Measurements from ENCODE around the gene ITGA8. TPM values are rescaled to one million over a fixed set of nuclear protein-coding genes. Genes with fewer than 3 reads are reported as not detected.

Gene ITGA8
- total RNA-seq, 1 donor from 2014 or later, result 9.4 TPM

- H3K9ac ChIP-seq (ENCODE audit: low read depth in 1 of 3, low read length in 3 of 3), result no peak overlapping the region
- no peaks in the 10 kb centered on the region for H3K36me3 ChIP-seq (ENCODE audit: control insufficient read depth in 3 of 3, insufficient read depth in 3 of 3, low read length in 3 of 3)
- no peak overlapping the region for H3K4me3 ChIP-seq (ENCODE audit: low read length in 3 of 3)
- no peak overlapping the region for H3K27ac ChIP-seq (ENCODE audit: low read depth, low read length)
- peaks cover 0 to 2% (median 0%) of the 10 kb centered on the region in 3 donors for H3K9me3 ChIP-seq (ENCODE audit: control insufficient read depth in 3 of 3, low read length in 3 of 3)
- H3K27me3 ChIP-seq (ENCODE audit: control insufficient read depth in 3 of 3, insufficient read depth in 3 of 3, low read length in 3 of 3), result no peaks in the 10 kb centered on the region
- no peaks in the 10 kb centered on the region for H3K4me1 ChIP-seq (ENCODE audit: control insufficient read depth in 3 of 3, insufficient read depth in 3 of 3, low read length in 3 of 3)
Observed at GRCh38 chr10:15703151-15703880, 16.4 kb downstream of the ITGA8 start.

GRCh38 chr10:15700078-15700674, 19.5 kb downstream of the ITGA8 start:
- Histone ChIP-seq H3K9ac (ENCODE audit: low read depth in 1 of 3, low read length in 3 of 3) (no peak overlapping the region), H3K4me3 (ENCODE audit: low read length in 3 of 3) (no peak overlapping the region), H3K27ac (ENCODE audit: low read depth, low read length) (no peak overlapping the region), H3K27me3 (ENCODE audit: control insufficient read depth in 3 of 3, insufficient read depth in 3 of 3, low read length in 3 of 3) (no peaks in the 10 kb centered on the region), H3K4me1 (ENCODE audit: control insufficient read depth in 3 of 3, insufficient read depth in 3 of 3, low read length in 3 of 3) (no peaks in the 10 kb centered on the region), H3K36me3 (ENCODE audit: control insufficient read depth in 3 of 3, insufficient read depth in 3 of 3, low read length in 3 of 3) (no peaks in the 10 kb centered on the region), H3K9me3 (ENCODE audit: control insufficient read depth in 3 of 3, low read length in 3 of 3) (peaks cover 0 to 2% (median 0%) of the 10 kb centered on the region in 3 donors)

DNA sequence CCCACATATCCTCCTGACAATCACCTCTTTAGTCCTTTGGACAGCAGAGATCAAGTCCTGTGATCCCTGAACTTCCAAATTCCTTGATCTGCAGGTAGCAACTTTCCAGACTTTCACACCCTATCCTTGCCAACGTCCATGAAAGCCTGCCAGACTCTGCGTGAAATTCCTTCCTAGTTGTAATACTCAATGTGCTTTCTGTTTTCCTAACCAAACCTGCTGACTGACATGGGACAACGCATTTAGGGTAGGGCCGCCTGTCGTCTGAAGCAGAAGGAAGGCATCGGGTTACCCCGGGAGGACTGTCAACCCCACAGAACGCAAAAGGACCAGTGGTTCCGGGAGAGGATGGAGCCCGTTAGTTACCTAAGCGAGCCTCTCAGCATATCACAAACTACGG, 23.9 kb downstream of the ITGA8 start:
- Histone ChIP-seq H3K9ac (ENCODE audit: low read depth in 1 of 3, low read length in 3 of 3) (no peak overlapping the region), H3K27me3 (ENCODE audit: control insufficient read depth in 3 of 3, insufficient read depth in 3 of 3, low read length in 3 of 3) (no peaks in the 10 kb centered on the region), H3K9me3 (ENCODE audit: control insufficient read depth in 3 of 3, low read length in 3 of 3) (no peaks in the 10 kb centered on the region), H3K36me3 (ENCODE audit: control insufficient read depth in 3 of 3, insufficient read depth in 3 of 3, low read length in 3 of 3) (no peaks in the 10 kb centered on the region), H3K27ac (ENCODE audit: low read depth, low read length) (no peak overlapping the region), H3K4me3 (ENCODE audit: low read length in 3 of 3) (no peak overlapping the region), H3K4me1 (ENCODE audit: control insufficient read depth in 3 of 3, insufficient read depth in 3 of 3, low read length in 3 of 3) (no peaks in the 10 kb centered on the region)

- Histone ChIP-seq H3K36me3 (ENCODE audit: control insufficient read depth in 3 of 3, insufficient read depth in 3 of 3, low read length in 3 of 3) (no peaks in the 10 kb centered on the region), H3K4me1 (ENCODE audit: control insufficient read depth in 3 of 3, insufficient read depth in 3 of 3, low read length in 3 of 3) (no peaks in the 10 kb centered on the region), H3K27me3 (ENCODE audit: control insufficient read depth in 3 of 3, insufficient read depth in 3 of 3, low read length in 3 of 3) (peaks cover 0 to 5% (median 4%) of the 10 kb centered on the region in 3 donors), H3K27ac (ENCODE audit: low read depth, low read length) (no peak overlapping the region), H3K4me3 (ENCODE audit: low read length in 3 of 3) (no peak overlapping the region), H3K9me3 (ENCODE audit: control insufficient read depth in 3 of 3, low read length in 3 of 3) (no peaks in the 10 kb centered on the region), H3K9ac (ENCODE audit: low read depth in 1 of 3, low read length in 3 of 3) (no peak overlapping the region)
Observed at GRCh38 chr10:15690031-15690430, 29.7 kb downstream of the ITGA8 start.

GRCh38 chr10:15684768-15685167, 35.0 kb downstream of the ITGA8 start:
- Histone ChIP-seq H3K9me3 (ENCODE audit: control insufficient read depth in 3 of 3, low read length in 3 of 3) (no peaks in the 10 kb centered on the region), H3K9ac (ENCODE audit: low read depth in 1 of 3, low read length in 3 of 3) (no peak overlapping the region), H3K4me3 (ENCODE audit: low read length in 3 of 3) (no peak overlapping the region), H3K27ac (ENCODE audit: low read depth, low read length) (no peak overlapping the region), H3K27me3 (ENCODE audit: control insufficient read depth in 3 of 3, insufficient read depth in 3 of 3, low read length in 3 of 3) (peaks cover 0 to 2% (median 0%) of the 10 kb centered on the region in 3 donors), H3K4me1 (ENCODE audit: control insufficient read depth in 3 of 3, insufficient read depth in 3 of 3, low read length in 3 of 3) (no peaks in the 10 kb centered on the region), H3K36me3 (ENCODE audit: control insufficient read depth in 3 of 3, insufficient read depth in 3 of 3, low read length in 3 of 3) (no peaks in the 10 kb centered on the region)

DNA sequence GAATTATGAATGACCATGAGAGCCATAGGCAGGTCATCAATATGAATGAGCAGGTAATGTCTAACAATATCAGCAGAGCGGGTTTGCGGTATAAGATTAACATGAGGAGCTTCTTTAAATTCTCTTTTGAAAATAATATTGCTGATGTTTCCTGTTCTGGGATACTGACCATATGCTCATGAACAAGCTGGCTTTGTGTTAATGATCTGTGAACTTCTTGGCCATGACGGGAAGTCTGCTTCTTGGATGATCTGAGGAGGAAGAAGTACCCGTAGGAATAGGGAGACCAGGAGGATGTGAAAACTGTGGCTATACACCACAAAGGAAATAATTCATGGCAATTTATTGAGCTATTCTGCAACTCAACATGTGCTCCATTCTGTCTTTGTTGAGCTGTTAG, 38.6 kb downstream of the ITGA8 start:
- H3K4me1 ChIP-seq (ENCODE audit: control insufficient read depth in 3 of 3, insufficient read depth in 3 of 3, low read length in 3 of 3), result no peaks in the 10 kb centered on the region
- no peaks in the 10 kb centered on the region for H3K27me3 ChIP-seq (ENCODE audit: control insufficient read depth in 3 of 3, insufficient read depth in 3 of 3, low read length in 3 of 3)
- H3K9me3 ChIP-seq (ENCODE audit: control insufficient read depth in 3 of 3, low read length in 3 of 3), result no peaks in the 10 kb centered on the region
- H3K36me3 ChIP-seq (ENCODE audit: control insufficient read depth in 3 of 3, insufficient read depth in 3 of 3, low read length in 3 of 3), result no peaks in the 10 kb centered on the region
- H3K4me3 ChIP-seq (ENCODE audit: low read length in 3 of 3), result no peak overlapping the region
- no peak overlapping the region for H3K9ac ChIP-seq (ENCODE audit: low read depth in 1 of 3, low read length in 3 of 3)
- no peak overlapping the region for H3K27ac ChIP-seq (ENCODE audit: low read depth, low read length)

DNA sequence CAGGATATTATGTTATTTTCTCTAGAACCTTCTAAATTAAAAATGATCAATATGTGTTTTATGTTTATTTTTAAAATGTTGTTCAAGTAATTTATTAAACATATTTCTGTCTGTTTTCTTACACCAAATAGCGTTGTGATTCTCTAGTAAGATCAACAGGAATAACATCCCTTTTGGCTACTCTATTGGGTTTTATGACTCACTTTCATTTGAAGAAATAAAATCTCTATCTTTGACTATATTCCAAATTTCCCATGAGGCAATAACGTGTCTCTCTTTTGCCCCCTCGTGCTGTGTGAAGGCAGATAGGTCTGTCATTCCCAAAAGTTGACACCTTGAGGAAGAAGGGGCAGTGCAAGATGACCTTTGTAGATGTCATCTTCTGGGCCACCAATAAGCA, 40.9 kb downstream of the ITGA8 start:
- Histone ChIP-seq H3K4me1 (ENCODE audit: control insufficient read depth in 3 of 3, insufficient read depth in 3 of 3, low read length in 3 of 3) (no peaks in the 10 kb centered on the region), H3K36me3 (ENCODE audit: control insufficient read depth in 3 of 3, insufficient read depth in 3 of 3, low read length in 3 of 3) (no peaks in the 10 kb centered on the region), H3K4me3 (ENCODE audit: low read length in 3 of 3) (no peak overlapping the region), H3K27me3 (ENCODE audit: control insufficient read depth in 3 of 3, insufficient read depth in 3 of 3, low read length in 3 of 3) (no peaks in the 10 kb centered on the region), H3K27ac (ENCODE audit: low read depth, low read length) (no peak overlapping the region), H3K9ac (ENCODE audit: low read depth in 1 of 3, low read length in 3 of 3) (no peak overlapping the region), H3K9me3 (ENCODE audit: control insufficient read depth in 3 of 3, low read length in 3 of 3) (no peaks in the 10 kb centered on the region)

- H3K9ac ChIP-seq (ENCODE audit: low read depth in 1 of 3, low read length in 3 of 3), result no peak overlapping the region
- no peaks in the 10 kb centered on the region for H3K4me1 ChIP-seq (ENCODE audit: control insufficient read depth in 3 of 3, insufficient read depth in 3 of 3, low read length in 3 of 3)
- peaks cover 0 to 2% (median 0%) of the 10 kb centered on the region in 3 donors for H3K36me3 ChIP-seq (ENCODE audit: control insufficient read depth in 3 of 3, insufficient read depth in 3 of 3, low read length in 3 of 3)
- H3K27me3 ChIP-seq (ENCODE audit: control insufficient read depth in 3 of 3, insufficient read depth in 3 of 3, low read length in 3 of 3), result no peaks in the 10 kb centered on the region
- H3K9me3 ChIP-seq (ENCODE audit: control insufficient read depth in 3 of 3, low read length in 3 of 3), result no peaks in the 10 kb centered on the region
- H3K4me3 ChIP-seq (ENCODE audit: low read length in 3 of 3), result no peak overlapping the region
- H3K27ac ChIP-seq (ENCODE audit: low read depth, low read length), result no peak overlapping the region
Observed at GRCh38 chr10:15672469-15672868, 47.3 kb downstream of the ITGA8 start.

- Histone ChIP-seq H3K4me1 (ENCODE audit: control insufficient read depth in 3 of 3, insufficient read depth in 3 of 3, low read length in 3 of 3) (no peaks in the 10 kb centered on the region), H3K36me3 (ENCODE audit: control insufficient read depth in 3 of 3, insufficient read depth in 3 of 3, low read length in 3 of 3) (peaks cover 0 to 2% (median 0%) of the 10 kb centered on the region in 3 donors), H3K9ac (ENCODE audit: low read depth in 1 of 3, low read length in 3 of 3) (no peak overlapping the region), H3K4me3 (ENCODE audit: low read length in 3 of 3) (no peak overlapping the region), H3K9me3 (ENCODE audit: control insufficient read depth in 3 of 3, low read length in 3 of 3) (no peaks in the 10 kb centered on the region), H3K27ac (ENCODE audit: low read depth, low read length) (no peak overlapping the region), H3K27me3 (ENCODE audit: control insufficient read depth in 3 of 3, insufficient read depth in 3 of 3, low read length in 3 of 3) (no peaks in the 10 kb centered on the region)
Observed at GRCh38 chr10:15670880-15671279, 48.8 kb downstream of the ITGA8 start.

- Histone ChIP-seq H3K36me3 (ENCODE audit: control insufficient read depth in 3 of 3, insufficient read depth in 3 of 3, low read length in 3 of 3) (no peaks in the 10 kb centered on the region), H3K4me3 (ENCODE audit: low read length in 3 of 3) (no peak overlapping the region)
Observed at GRCh38 chr10:15661574-15661973, 58.1 kb downstream of the ITGA8 start.

More at GRCh38 chr10:15661574-15661973, 58.1 kb downstream of the ITGA8 start:
- Histone ChIP-seq H3K9ac (ENCODE audit: low read depth in 1 of 3, low read length in 3 of 3) (no peak overlapping the region), H3K9me3 (ENCODE audit: control insufficient read depth in 3 of 3, low read length in 3 of 3) (no peaks in the 10 kb centered on the region), H3K27ac (ENCODE audit: low read depth, low read length) (no peak overlapping the region), H3K27me3 (ENCODE audit: control insufficient read depth in 3 of 3, insufficient read depth in 3 of 3, low read length in 3 of 3) (no peaks in the 10 kb centered on the region), H3K4me1 (ENCODE audit: control insufficient read depth in 3 of 3, insufficient read depth in 3 of 3, low read length in 3 of 3) (no peaks in the 10 kb centered on the region)
